Thyroid gland (tissue), 4 donors: ENCODE measurements around the gene P2RY2.

Experiments
- POLR2A ChIP-seq, 2 donors: fragments of 450-650 bp; IDR thresholded peaks; one replicate each; pipeline ENCODE4 v1.6.1; 2017; ENCODE audit warnings: antibody characterized with exemption in 2 of 2, mild to moderate bottlenecking in 2 of 2, moderate library complexity in 1 of 2
- TF ChIP-seq, protein P1 (sequence below), 6 experiments: fragments of 200-600 bp in 3 of 6; fragments of 450-650 bp in 3 of 6; sonication (generic) in 3 of 6; IDR thresholded peaks; one replicate each; pipeline ENCODE4 v1.5.1; 2016 to 2019; ENCODE audit warnings: antibody characterized with exemption in 6 of 6, mild to moderate bottlenecking in 2 of 6, inconsistent platforms in 1 of 6, moderate library complexity in 1 of 6

DNA sequence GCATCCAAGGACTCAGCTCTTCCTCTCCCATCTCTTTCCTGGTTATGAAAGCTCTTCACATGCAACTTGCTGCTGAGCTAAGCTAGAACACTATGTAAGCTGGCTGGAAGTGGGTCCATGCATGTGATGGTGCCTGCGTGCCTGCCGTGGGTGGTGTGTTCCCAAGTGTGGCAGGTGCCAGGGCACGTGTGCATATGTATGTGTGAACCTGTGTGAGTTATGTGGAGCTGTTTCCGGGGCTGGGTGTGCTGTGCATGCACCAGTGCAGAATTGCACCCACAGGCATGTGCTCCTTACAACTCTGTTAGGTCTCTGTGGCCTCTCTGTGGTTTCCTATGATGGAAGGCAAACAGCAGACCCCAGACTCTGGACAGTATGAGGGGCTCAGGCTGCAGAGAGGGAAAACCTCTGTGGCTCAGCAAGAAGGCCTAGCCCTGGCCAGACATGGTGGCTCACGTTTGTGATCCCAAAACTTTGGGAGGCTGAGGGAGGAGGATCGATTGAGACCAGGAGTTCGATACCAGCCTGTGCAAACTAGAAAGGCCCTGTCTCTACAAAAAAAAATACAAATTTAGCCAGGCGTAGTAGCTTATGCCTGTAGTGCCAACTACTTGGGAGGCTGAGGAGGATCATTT, 49.9 kb downstream of the P2RY2 start:
- TF ChIP-seq, protein P1, sequence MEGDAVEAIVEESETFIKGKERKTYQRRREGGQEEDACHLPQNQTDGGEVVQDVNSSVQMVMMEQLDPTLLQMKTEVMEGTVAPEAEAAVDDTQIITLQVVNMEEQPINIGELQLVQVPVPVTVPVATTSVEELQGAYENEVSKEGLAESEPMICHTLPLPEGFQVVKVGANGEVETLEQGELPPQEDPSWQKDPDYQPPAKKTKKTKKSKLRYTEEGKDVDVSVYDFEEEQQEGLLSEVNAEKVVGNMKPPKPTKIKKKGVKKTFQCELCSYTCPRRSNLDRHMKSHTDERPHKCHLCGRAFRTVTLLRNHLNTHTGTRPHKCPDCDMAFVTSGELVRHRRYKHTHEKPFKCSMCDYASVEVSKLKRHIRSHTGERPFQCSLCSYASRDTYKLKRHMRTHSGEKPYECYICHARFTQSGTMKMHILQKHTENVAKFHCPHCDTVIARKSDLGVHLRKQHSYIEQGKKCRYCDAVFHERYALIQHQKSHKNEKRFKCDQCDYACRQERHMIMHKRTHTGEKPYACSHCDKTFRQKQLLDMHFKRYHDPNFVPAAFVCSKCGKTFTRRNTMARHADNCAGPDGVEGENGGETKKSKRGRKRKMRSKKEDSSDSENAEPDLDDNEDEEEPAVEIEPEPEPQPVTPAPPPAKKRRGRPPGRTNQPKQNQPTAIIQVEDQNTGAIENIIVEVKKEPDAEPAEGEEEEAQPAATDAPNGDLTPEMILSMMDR (IDR thresholded peaks at IDR 0.05), result no peak
- TF ChIP-seq POLR2A (IDR thresholded peaks at IDR 0.05), result no peak
